Calu3 (cell line): Measurements from ENCODE around the gene SRSF11. TPM values are rescaled to one million over a fixed set of nuclear protein-coding genes. Genes with fewer than 3 reads are reported as not detected.
"Not testable (repeated sequence)": the region's sequence is repeated elsewhere in the genome, so short reads cannot be mapped to it uniquely, and the experiment has no call there.

Experiments
- BruUV-seq: library from RNA; stranded (reverse); fragments of 400-500 nt; replicated peaks from 2 replicates; lab custom pipeline; 2021; lab: Mats Ljungman, UMichigan
- CTCF ChIA-PET: fragments of 300-600 bp; sonication (Branson Sonifier 250); formaldehyde crosslinking; loops from one replicate; lab custom pipeline; 2022; ENCODE audit warnings: antibody characterized with exemption; lab: Charles Lee
- DNase-seq: peaks from one replicate; pipeline ENCODE4 v3.0.0; 2022
- H3K27ac Mint-ChIP-seq: one replicate; pipeline ENCODE4 v1.8.0; 2022; ENCODE audit warnings: mixed read lengths; ENCODE audit not compliant: unreplicated experiment
- H3K27me3 Mint-ChIP-seq: one replicate; pipeline ENCODE4 v1.8.0; 2022; ENCODE audit warnings: mixed read lengths; ENCODE audit not compliant: unreplicated experiment
- H3K36me3 Mint-ChIP-seq: one replicate; pipeline ENCODE4 v1.8.0; 2022; ENCODE audit warnings: mild to moderate bottlenecking, moderate library complexity, mixed read lengths; ENCODE audit not compliant: insufficient read depth, unreplicated experiment
- H3K4me1 Mint-ChIP-seq: one replicate; pipeline ENCODE4 v1.8.0; 2022; ENCODE audit warnings: mild to moderate bottlenecking, low read depth, mixed read lengths; ENCODE audit not compliant: unreplicated experiment
- H3K4me3 Mint-ChIP-seq: one replicate; pipeline ENCODE4 v1.8.0; 2022; ENCODE audit warnings: mild to moderate bottlenecking, low read depth, moderate library complexity, mixed read lengths; ENCODE audit not compliant: unreplicated experiment
- H3K9me3 Mint-ChIP-seq: one replicate; pipeline ENCODE4 v1.8.0; 2022; ENCODE audit warnings: low read depth, mixed read lengths; ENCODE audit not compliant: unreplicated experiment
- CTCF ChIP-seq: fragments of 200-600 bp; IDR thresholded peaks from one replicate; pipeline ENCODE4 v1.8.0; 2022; ENCODE audit warnings: antibody characterized with exemption; ENCODE audit not compliant: unreplicated experiment
- intact Hi-C: fragments of 100-400 bp; cut with micrococcal nuclease; formaldehyde crosslinking; loops from one replicate; pipeline ENCODE4 v1.10.0; 2022; ENCODE audit not compliant: unreplicated experiment
- total RNA-seq: library from RNA; stranded (reverse); gene quantifications from 2 replicates; pipeline ENCODE4 v1.2.3, GENCODE V29; 2022

The SRSF11 gene
- total RNA-seq, 1 experiment from 2014 or later, result 143 TPM

DNA sequence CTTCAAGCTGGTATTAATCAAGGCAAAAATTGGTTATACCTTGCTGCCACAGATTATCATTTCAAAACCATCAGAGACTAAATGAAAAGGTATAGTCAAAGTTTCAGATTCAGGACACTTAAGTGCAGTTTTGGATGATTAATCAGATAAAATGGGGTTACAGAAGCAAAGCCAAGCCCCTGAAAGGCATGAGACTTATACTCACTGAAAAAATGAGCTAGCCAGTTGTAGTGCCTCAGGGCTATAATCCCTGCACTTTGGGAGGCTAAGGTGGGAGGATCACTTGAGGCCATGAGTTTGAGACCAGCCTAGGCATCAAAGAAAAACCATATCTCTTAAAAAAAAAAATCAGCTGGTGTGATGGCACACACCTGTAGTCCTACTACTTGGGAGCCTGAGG, 31.0 kb upstream of the SRSF11 start:
- Mint-ChIP-seq H3K4me1 (no peaks in the 10 kb centered on the region), H3K9me3 (no peaks in the 10 kb centered on the region), H3K27me3 (no peaks in the 10 kb centered on the region), H3K36me3 (no peaks in the 10 kb centered on the region), H3K4me3 (no peak overlapping the region), H3K27ac (no peak overlapping the region)
- BruUV-seq, result no TSS peak
- intact Hi-C loops, result no loop called here
- CTCF ChIA-PET, result no interaction called here
- TF ChIP-seq CTCF, result no peak
- DNase-seq, result no peak

DNA sequence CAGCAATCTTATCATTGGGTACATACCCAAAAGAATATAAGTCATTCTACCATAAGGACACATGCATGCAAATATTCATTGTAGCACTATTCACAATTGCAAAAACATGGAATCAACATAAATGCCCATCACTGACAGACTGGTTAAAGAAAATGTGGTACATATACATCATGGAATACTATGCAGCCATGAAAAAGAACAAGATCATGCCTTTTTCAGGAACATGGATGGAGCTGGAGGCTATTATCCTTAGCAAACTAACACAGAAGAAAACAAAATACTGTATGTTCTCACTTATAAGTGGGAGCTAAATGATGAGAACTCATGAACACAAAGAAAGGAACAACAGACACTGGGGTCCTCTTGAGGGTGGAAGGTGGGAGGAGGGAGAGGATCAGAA, 28.7 kb upstream of the SRSF11 start:
- H3K36me3 Mint-ChIP-seq, H3K27me3 Mint-ChIP-seq, BruUV-seq, CTCF ChIA-PET, H3K9me3 Mint-ChIP-seq, H3K27ac Mint-ChIP-seq, DNase-seq, H3K4me3 Mint-ChIP-seq, intact Hi-C loops, H3K4me1 Mint-ChIP-seq: not testable (repeated sequence)

DNA sequence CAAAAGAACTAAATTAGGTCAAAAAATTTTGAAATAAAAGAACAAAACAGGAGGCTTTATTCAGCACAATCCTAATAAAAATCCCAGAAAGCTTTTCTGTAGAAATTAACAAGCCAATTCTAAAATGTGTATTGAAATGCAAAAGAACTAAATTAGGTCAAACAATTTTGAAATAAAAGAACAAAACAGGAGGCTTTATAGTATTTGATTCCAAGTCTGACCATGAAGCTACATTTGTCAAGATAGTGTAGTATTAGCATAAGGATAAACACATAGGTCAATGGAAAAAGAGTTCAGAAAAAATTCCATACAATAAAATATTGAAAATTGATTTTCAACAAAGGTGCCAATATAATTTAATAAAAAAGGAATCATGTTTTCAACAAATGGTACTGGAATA, 26.6 kb upstream of the SRSF11 start:
- no peaks in the 10 kb centered on the region for H3K36me3 Mint-ChIP-seq
- H3K27ac Mint-ChIP-seq, result no peak overlapping the region
- H3K4me1 Mint-ChIP-seq, result no peaks in the 10 kb centered on the region
- intact Hi-C loops, result no loop called here
- no peak overlapping the region for H3K4me3 Mint-ChIP-seq
- no peaks in the 10 kb centered on the region for H3K27me3 Mint-ChIP-seq
- BruUV-seq, result no TSS peak
- DNase-seq, result no peak
- TF ChIP-seq CTCF, result no peak
- H3K9me3 Mint-ChIP-seq, result no peaks in the 10 kb centered on the region
- CTCF ChIA-PET, result no interaction called here

GRCh38 chr1:70195342-70195741, 25.8 kb upstream of the SRSF11 start:
- Mint-ChIP-seq H3K27me3 (no peaks in the 10 kb centered on the region), H3K27ac (no peak overlapping the region), H3K36me3 (no peaks in the 10 kb centered on the region), H3K4me1 (no peaks in the 10 kb centered on the region), H3K9me3 (no peaks in the 10 kb centered on the region), H3K4me3 (no peak overlapping the region)
- no peak for TF ChIP-seq CTCF
- intact Hi-C loops, result no loop called here
- no TSS peak for BruUV-seq
- no peak for DNase-seq
- CTCF ChIA-PET, result no interaction called here

GRCh38 chr1:70196333-70196732, 24.8 kb upstream of the SRSF11 start:
- no TSS peak for BruUV-seq
- no peak for DNase-seq
- no peak overlapping the region for H3K27ac Mint-ChIP-seq
- intact Hi-C loops, result no loop called here
- H3K27me3 Mint-ChIP-seq, result no peaks in the 10 kb centered on the region
- no peaks in the 10 kb centered on the region for H3K36me3 Mint-ChIP-seq
- no peak for TF ChIP-seq CTCF
- no peaks in the 10 kb centered on the region for H3K4me1 Mint-ChIP-seq
- no peaks in the 10 kb centered on the region for H3K9me3 Mint-ChIP-seq
- CTCF ChIA-PET, result no interaction called here
- no peak overlapping the region for H3K4me3 Mint-ChIP-seq
